ENCODE results near the gene LSM4. TPM values are rescaled to one million over a fixed set of nuclear protein-coding genes. Genes with fewer than 3 reads are reported as not detected.

The LSM4 gene
- total and polyA plus RNA-seq, 2 of the 13 experiments (the other 11 are each of a cell fraction or from before 2014, with no cell fraction given): 65.8 to 166 TPM

DNA sequence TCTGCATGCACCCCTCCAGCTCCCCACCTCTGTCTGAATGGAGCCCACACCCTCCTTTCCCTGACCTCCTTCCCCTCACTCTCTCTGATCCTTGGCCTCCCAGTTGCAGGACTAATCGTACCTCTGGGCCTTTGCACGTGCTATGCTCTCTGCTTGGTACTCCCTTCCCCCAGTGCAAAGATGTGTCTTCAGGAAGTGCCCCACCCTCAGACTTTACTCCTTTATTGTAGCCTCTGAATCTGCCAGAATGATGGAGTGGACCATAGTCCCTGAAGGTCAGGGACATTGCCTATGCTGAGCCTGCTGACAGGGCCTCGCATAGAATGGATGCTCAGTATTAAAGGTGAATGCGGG, 40.1 kb downstream of the LSM4 start (continued):
- TF ChIP-seq, protein P1, sequence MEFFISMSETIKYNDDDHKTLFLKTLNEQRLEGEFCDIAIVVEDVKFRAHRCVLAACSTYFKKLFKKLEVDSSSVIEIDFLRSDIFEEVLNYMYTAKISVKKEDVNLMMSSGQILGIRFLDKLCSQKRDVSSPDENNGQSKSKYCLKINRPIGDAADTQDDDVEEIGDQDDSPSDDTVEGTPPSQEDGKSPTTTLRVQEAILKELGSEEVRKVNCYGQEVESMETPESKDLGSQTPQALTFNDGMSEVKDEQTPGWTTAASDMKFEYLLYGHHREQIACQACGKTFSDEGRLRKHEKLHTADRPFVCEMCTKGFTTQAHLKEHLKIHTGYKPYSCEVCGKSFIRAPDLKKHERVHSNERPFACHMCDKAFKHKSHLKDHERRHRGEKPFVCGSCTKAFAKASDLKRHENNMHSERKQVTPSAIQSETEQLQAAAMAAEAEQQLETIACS (CRISPR knock-in tag; IDR thresholded peaks at IDR 0.05): no peak
- TF ChIP-seq HOXA9 (CRISPR knock-in tag; IDR thresholded peaks at IDR 0.05; ENCODE audit: borderline replicate concordance) (no peak), TBX2 (CRISPR knock-in tag; IDR thresholded peaks at IDR 0.05; ENCODE audit: borderline replicate concordance) (peak; percentile 46; the same call in 1 of the 2 replicates), CHD2 (IDR thresholded peaks at IDR 0.05; ENCODE audit: low read depth, low read length) (no peak), PHB2 (IDR thresholded peaks at IDR 0.05; ENCODE audit: partially characterized antibody) (no peak), ZSCAN25 (CRISPR knock-in tag; IDR thresholded peaks at IDR 0.05) (no peak), ZBTB42 (CRISPR knock-in tag; IDR thresholded peaks at IDR 0.05) (0 out of 2 replicates have a peak, but pooled peaks have one; percentile 17), ZSCAN21 (CRISPR knock-in tag; IDR thresholded peaks at IDR 0.05; ENCODE audit: borderline replicate concordance) (no peak), ZNF124 (CRISPR knock-in tag; IDR thresholded peaks at IDR 0.05) (no peak; the same call in 1 of the 2 replicates), ZNF296 (CRISPR knock-in tag; conservative IDR thresholded peaks at IDR 0.05) (no peak), GABPA (IDR thresholded peaks at IDR 0.05; ENCODE audit: low read depth, low read length) (no peak), GABPA (CRISPR knock-in tag; IDR thresholded peaks at IDR 0.05; ENCODE audit: low read depth) (0 out of 2 replicates have a peak, but pooled peaks have one; percentile 13), TBL1XR1 (IDR thresholded peaks at IDR 0.05; ENCODE audit: borderline replicate concordance, low read length, partially characterized antibody) (no peak), ZNF354B (CRISPR knock-in tag; IDR thresholded peaks at IDR 0.05) (no peak), ZNF598 (CRISPR knock-in tag; IDR thresholded peaks at IDR 0.05; ENCODE audit: borderline replicate concordance) (no peak; the same call in 1 of the 2 replicates), KLF16 (CRISPR knock-in tag; IDR thresholded peaks at IDR 0.05) (peak in 1 of 2 experiments; percentile 15; a peak in 1 of 4 replicates), ZNF619 (CRISPR knock-in tag; IDR thresholded peaks at IDR 0.05) (no peak), PITX1 (CRISPR knock-in tag; IDR thresholded peaks at IDR 0.05) (peak; percentile 72), IKZF4 (CRISPR knock-in tag; IDR thresholded peaks at IDR 0.05; ENCODE audit: borderline replicate concordance, low read depth, not compliant biosample characterization) (no peak), PLRG1 (conservative IDR thresholded peaks at IDR 0.05) (no peak), HOXA5 (CRISPR knock-in tag; IDR thresholded peaks at IDR 0.05) (no peak), NFKBIZ (CRISPR knock-in tag; IDR thresholded peaks at IDR 0.05) (no peak), ZNF160 (CRISPR knock-in tag; IDR thresholded peaks at IDR 0.05) (no peak), NFE2L1 (CRISPR knock-in tag; IDR thresholded peaks at IDR 0.05; ENCODE audit: borderline replicate concordance) (no peak), GFI1 (CRISPR knock-in tag; IDR thresholded peaks at IDR 0.05; ENCODE audit: borderline replicate concordance) (0 out of 2 replicates have a peak, but pooled peaks have one; percentile 31), ZNF878 (CRISPR knock-in tag; IDR thresholded peaks at IDR 0.05) (no peak)
- TF ChIP-seq, protein P2, sequence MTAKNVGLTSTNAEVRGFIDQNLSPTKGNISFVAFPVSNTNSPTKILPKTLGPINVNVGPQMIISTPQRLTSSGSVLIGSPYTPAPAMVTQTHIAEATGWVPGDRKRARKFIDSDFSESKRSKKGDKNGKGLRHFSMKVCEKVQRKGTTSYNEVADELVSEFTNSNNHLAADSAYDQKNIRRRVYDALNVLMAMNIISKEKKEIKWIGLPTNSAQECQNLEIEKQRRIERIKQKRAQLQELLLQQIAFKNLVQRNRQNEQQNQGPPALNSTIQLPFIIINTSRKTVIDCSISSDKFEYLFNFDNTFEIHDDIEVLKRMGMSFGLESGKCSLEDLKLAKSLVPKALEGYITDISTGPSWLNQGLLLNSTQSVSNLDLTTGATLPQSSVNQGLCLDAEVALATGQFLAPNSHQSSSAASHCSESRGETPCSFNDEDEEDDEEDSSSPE (CRISPR knock-in tag; IDR thresholded peaks at IDR 0.05): no peak
- TF ChIP-seq, protein P3, sequence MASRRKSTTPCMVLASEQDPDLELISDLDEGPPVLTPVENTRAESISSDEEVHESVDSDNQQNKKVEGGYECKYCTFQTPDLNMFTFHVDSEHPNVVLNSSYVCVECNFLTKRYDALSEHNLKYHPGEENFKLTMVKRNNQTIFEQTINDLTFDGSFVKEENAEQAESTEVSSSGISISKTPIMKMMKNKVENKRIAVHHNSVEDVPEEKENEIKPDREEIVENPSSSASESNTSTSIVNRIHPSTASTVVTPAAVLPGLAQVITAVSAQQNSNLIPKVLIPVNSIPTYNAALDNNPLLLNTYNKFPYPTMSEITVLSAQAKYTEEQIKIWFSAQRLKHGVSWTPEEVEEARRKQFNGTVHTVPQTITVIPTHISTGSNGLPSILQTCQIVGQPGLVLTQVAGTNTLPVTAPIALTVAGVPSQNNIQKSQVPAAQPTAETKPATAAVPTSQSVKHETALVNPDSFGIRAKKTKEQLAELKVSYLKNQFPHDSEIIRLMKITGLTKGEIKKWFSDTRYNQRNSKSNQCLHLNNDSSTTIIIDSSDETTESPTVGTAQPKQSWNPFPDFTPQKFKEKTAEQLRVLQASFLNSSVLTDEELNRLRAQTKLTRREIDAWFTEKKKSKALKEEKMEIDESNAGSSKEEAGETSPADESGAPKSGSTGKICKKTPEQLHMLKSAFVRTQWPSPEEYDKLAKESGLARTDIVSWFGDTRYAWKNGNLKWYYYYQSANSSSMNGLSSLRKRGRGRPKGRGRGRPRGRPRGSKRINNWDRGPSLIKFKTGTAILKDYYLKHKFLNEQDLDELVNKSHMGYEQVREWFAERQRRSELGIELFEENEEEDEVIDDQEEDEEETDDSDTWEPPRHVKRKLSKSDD (CRISPR knock-in tag; IDR thresholded peaks at IDR 0.05; ENCODE audit: low read depth): no peak
- TF ChIP-seq, protein P4, sequence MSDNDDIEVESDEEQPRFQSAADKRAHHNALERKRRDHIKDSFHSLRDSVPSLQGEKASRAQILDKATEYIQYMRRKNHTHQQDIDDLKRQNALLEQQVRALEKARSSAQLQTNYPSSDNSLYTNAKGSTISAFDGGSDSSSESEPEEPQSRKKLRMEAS (IDR thresholded peaks at IDR 0.05): peak; percentile 73
